ENCODE data around the gene C9orf50.
"Not testable (repeated sequence)": the region's sequence is repeated elsewhere in the genome, so short reads cannot be mapped to it uniquely, and the experiment has no call there.

The C9orf50 gene

GRCh38 chr9:129595311-129595741 lies 25.6 kb downstream of the C9orf50 start:
- in situ Hi-C loops (cut with HindIII; ENCODE audit: low sequenced_read_pairs) = no loop called here

DNA sequence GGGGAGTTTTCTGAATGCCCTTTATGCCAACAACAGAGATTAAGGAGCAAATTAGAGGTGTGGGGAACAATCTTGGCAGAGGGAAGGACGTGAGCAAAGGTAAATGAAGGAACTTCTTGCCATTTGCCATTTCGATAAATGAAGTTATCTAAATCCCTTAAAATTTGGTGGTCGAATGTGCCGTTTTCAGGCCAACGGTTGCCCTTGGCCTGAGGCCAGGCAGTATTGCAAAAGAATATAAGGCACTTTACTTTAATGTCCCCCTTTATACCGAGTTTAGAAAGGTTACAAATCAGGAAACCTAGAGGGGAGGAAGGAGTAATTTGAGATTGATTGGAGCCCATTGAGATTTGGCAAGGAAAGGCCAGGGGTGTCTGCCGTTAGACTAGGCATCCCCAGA lies 26.3 kb downstream of the C9orf50 start:
- in situ Hi-C loops (cut with HindIII; ENCODE audit: low sequenced_read_pairs) = no loop called here

DNA sequence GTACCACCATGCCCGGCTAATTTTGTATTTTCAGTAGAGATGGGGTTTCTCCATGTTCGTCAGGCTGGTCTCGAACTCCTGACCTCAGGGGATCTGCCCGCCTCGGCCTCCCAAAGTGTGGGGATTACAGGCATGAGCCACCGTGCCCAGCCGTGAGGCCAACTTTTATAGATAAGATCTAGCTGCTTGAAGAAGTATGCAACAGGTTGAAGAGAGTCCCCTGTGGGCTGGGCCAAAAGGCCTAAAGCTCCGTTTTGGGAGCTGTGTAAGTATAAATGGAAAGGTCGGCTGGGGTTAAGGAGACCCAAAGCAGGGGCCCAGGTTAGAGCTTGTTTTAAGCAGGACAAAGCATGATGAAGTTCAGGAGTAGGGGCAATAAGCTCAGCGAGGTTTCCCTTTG lies 28.1 kb downstream of the C9orf50 start:
- in situ Hi-C loops (cut with HindIII; ENCODE audit: low sequenced_read_pairs) = not testable (repeated sequence)

DNA sequence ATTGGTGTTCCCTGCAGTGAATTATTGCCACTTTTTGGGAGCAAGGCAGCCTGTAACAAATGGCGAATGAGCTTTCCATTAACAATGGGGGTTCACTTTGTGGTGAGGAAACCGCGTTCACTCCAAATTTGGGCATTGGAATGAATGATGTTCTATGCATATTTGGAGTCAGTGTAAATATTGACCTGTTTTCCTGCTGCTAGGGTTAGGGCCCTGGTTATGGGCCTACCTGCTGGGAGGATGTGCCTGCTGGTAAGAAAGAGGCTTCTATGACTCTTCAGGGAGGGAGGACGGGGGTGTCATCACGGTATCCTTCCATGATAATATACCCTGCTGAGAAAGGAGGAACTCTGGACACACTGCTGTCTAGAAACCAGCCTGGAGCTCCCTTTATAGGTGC lies 29.0 kb downstream of the C9orf50 start:
- in situ Hi-C loops (cut with HindIII; ENCODE audit: low sequenced_read_pairs) = no loop called here

- in situ Hi-C loops (cut with HindIII; ENCODE audit: low sequenced_read_pairs) = no loop called here
Observed at GRCh38 chr9:129590466-129590865, 30.4 kb downstream of the C9orf50 start.

DNA sequence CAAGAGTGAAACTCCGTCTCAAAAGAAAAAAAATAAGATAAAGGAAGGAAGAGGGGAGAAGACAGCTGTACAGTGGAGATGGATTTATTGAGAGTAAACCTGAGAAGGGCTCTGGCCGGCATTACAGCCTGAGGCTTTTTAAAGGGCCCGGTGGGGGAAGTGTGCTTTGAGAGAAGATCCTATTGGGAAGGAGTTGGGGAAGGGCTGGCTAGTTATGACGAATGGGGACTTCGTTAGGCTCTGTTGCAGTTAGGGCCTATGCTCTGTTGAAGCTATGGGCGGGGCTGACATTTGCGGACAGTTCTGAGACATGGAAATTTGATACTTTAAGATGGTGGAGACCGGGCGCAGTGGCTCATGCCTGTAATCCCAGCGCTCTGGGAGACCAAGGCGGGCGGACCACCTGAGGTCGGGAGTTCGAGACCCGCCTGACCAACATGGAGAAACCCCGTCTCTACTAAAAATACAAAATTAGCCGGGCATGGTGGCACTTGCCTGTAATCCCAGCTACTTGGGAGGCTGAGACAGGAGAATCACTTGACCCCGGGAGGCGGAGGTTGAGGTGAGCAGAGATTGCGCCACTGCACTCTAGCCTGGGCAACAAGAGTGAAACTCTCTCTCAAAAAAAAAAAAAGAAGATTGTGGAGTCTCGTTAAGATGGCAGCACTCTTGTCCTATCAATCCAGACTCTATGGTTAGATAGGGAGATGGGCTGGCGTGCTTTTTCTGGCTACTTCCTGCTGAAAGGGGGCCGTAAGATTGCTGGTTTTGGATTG lies 33.2 kb downstream of the C9orf50 start:
- in situ Hi-C loops (cut with HindIII; ENCODE audit: low sequenced_read_pairs) = no loop called here

DNA sequence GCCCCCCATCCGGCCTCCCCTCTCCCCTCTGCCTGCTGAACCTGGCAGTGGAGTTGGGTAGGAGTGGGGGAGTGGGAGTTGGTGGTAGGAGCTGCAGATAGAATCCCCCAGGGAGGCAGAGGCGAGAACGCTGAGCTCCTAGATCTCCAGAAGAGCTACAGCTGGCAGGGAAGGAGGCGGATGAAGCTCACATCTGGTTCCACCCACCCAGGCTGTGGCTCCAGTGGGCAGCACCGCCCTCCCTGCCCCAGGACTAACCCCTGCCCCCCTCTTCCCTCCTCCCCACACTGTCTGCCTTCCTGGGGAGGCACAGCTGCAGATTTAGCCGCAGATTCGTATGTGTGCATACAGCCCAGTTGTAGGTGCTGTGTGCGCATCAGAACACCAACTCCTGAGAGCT lies 34.2 kb downstream of the C9orf50 start:
- in situ Hi-C loops (cut with HindIII; ENCODE audit: low sequenced_read_pairs) = no loop called here

- in situ Hi-C loops (cut with HindIII; ENCODE audit: low sequenced_read_pairs) = no loop called here
Observed at GRCh38 chr9:129586245-129586644, 34.7 kb downstream of the C9orf50 start.

DNA sequence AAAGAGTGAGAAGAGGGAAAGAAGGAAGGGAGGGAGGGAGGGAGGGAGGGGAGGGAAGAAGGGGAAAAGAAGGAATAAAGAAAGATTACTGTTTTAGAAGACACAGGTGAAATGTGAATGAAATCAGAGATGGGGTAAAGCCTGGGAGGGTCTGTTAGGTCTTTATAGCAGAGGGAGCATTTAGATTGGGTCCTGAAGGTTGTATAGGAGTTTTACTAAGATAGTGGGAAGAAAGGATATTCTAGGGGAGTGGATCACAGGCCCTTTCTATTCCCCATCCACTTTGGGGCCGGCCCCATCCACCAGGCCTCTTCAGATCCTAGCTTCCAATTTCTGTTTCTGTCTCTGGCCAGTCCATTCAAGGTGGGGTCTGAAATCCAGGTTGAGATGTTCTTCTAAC lies 35.5 kb downstream of the C9orf50 start:
- in situ Hi-C loops (cut with HindIII; ENCODE audit: low sequenced_read_pairs) = no loop called here

DNA sequence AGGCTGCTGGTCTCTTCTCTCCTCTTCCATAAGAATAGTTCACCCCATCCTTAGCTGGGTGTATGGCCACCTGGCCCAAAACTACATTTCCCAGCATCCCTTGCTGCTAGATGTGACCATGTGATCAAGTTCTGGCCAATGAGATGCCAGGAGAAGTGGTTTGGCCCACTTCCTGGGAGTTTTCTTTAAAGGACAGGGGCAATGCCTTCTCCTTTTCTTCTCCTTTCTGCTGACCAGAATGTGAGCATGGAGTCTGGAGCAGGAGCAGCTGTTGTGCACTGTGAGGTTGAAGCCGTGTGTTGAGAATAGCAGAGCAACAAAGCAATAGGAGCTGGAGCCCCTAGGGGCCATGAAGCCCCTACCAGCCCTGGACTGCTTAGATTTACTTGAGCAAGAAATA lies 36.8 kb downstream of the C9orf50 start:
- in situ Hi-C loops (cut with HindIII; ENCODE audit: low sequenced_read_pairs) = no loop called here

DNA sequence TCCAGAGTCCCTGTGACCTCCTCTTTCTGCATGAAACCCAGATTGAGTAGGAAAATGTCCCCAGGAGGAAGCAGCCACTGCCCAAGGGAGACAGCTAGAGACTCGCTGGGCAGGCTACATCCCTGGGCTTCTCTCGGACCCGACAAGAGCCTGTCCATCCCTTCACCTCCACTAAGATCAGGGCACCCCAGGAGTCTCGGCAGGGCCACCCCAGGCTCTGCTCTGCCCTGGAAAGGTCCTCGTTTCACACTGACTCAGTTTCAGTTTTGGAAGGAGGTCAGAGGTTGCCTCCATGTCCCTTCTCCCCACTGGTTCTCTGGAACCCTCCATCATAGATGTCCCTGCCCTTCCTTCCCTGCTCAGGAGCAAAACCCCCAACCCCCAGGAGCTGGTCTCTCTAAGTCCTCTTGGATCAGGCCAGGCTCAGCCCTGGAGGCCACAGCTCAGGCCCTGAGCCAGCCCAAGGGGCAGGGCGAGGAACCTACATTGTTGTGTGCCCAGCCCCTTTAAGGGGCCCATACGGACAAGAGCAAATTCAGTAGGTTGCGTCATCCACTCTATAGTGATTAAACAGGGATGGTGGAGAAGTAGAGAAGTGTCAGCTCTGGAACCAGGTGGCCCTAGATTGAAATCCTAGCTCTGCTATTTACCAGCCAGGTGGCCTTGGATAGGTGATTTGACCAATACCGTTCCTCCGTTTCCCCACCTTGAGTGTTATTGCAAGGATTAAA lies 37.4 kb downstream of the C9orf50 start:
- in situ Hi-C loops (cut with HindIII; ENCODE audit: low sequenced_read_pairs) = no loop called here

DNA sequence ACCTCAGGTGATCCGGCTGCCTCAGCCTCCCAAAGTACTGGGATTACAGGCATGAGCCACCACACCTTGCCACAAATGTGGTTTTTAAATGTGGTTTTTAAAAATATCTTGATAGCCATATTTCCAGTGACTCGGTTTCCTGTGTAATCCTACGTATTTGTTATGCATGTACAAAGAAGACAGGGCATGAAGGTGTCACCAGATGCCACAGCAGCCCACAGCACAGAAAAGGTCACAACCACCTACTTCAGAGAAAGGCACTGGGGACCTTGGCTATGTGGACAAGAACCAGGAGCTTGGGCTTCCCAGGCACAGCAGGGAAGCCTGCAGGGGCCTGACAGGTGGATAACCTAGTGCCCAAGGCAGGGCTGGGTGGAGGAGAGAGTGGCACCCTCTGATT lies 38.0 kb downstream of the C9orf50 start:
- in situ Hi-C loops (cut with HindIII; ENCODE audit: low sequenced_read_pairs) = no loop called here

GRCh38 chr9:129581505-129582189 lies 39.3 kb downstream of the C9orf50 start:
- in situ Hi-C loops (cut with HindIII; ENCODE audit: low sequenced_read_pairs) = no loop called here

DNA sequence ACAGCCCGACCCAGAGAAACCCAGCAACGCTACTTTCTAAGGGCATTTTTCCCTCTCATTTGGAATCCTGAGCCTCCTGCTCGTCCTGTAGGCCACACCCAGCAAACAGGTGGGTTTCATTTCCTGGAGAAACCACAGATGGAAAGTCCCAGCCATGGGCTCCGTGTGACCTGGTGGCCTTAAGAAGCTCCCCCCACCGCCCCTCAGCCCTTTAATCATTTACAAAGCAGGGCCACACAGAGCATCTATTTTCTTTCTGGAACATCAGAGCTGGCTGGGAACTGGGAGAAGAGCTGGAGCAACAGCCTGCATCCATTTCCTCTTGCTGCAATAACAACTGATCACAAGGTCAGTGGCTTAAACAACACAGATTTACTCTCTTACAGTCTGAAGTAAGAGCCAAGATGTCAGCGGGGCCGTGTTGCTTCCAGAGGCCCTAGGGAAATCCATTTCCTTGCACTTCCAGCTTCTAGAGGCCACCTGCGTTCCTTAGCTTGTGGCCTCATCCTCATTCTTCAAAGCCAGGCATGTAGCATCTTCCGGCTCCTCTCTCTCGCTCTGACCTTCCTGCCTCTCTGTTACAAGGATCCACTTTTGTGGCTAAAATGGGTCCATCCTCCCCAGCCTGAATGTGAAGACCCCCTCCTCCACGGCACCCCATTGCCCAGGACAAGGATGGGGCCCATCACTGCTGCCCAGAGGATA lies 40.5 kb downstream of the C9orf50 start:
- in situ Hi-C loops (cut with HindIII; ENCODE audit: low sequenced_read_pairs) = no loop called here

DNA sequence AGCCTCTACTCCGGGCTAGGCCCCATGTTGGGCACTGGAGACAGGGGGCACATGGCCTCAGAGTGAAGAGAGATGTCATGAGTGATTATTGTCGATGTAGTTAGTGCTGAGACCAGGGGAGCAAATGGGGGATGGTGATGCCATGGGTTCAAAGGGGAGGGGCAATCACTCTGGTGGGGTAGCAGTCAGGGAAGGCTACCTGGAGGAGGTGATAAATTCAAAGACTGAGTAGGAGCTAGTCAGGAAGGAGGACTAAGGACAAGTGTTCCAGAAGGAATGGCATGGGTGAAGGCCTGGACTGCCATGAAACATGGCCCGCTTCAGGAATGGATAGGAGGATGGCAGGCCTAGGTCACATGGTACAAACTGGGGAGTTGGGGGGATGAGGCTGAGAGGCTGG lies 41.6 kb downstream of the C9orf50 start:
- in situ Hi-C loops (cut with HindIII; ENCODE audit: low sequenced_read_pairs) = no loop called here

GRCh38 chr9:129576546-129577543 lies 44.1 kb downstream of the C9orf50 start:
- in situ Hi-C loops (cut with HindIII; ENCODE audit: low sequenced_read_pairs) = no loop called here

GRCh38 chr9:129575818-129576217 lies 45.1 kb downstream of the C9orf50 start:
- in situ Hi-C loops (cut with HindIII; ENCODE audit: low sequenced_read_pairs) = no loop called here

GRCh38 chr9:129574911-129575585 lies 45.9 kb downstream of the C9orf50 start:
- in situ Hi-C loops (cut with HindIII; ENCODE audit: low sequenced_read_pairs) = no loop called here

DNA sequence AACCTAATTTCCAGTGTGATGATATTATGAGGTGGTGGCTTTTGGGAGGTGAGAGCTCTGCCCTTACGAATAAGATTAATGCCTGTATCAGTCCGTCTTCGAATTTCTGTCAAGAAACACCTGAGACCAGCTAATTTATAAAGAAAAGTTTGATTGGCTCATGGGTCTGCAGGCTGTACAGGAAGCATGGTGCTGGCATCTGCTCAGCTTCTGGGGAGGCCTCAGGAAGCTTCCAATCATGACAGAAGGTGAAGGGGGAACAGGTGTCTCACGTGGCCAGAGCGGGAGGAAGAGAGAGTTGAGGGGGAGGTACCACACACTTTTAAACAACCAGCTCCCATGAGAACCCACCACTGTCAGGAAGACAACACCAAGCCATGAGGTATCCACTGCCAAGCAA lies 46.9 kb downstream of the C9orf50 start:
- in situ Hi-C loops (cut with HindIII; ENCODE audit: low sequenced_read_pairs) = no loop called here
